NCI-H524 (cell line): ENCODE measurements around the gene NFE2L2.
"Not testable (repeated sequence)": the region's sequence is repeated elsewhere in the genome, so short reads cannot be mapped to it uniquely, and the experiment has no call there.

ENCODE experiments used
- DNase-seq, 2 experiments: peaks; one replicate each; lab custom pipeline; 2025; lab: John Stamatoyannopoulos, UW

The NFE2L2 gene

GRCh38 chr2:177190941-177191340 lies 73.6 kb downstream of the NFE2L2 start:
- DNase-seq: no peak

GRCh38 chr2:177188482-177189469 lies 75.8 kb downstream of the NFE2L2 start:
- no peak for DNase-seq

- no peak for DNase-seq
Observed at GRCh38 chr2:177187631-177188312, 76.8 kb downstream of the NFE2L2 start.

- not testable (repeated sequence) for DNase-seq
Observed at GRCh38 chr2:177186038-177186437, 78.5 kb downstream of the NFE2L2 start.

DNA sequence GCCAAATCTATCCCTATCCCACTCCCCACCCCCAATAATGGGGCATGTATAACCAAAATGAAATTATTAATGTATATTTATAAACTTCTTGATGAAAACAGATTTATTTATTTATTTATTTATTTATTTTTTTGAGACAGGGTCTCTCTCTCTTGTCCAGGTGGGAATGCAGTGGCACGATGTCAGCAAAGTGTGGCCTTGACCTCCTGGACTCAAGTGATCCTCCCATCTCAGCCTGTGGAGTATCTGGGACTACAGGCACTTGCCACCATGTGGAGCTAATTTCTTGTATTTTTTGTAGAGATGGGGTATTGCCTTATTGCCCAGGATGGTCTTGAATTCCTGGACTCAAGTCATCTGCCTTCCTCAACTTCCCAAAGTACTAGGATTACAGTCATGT lies 79.9 kb downstream of the NFE2L2 start:
- DNase-seq: no peak

GRCh38 chr2:177183860-177184259 lies 80.7 kb downstream of the NFE2L2 start:
- no peak for DNase-seq
